Measurements from ENCODE around the gene TSPO2. TPM values are rescaled to one million over a fixed set of nuclear protein-coding genes. Genes with fewer than 3 reads are reported as not detected.

Gene TSPO2
- total and polyA plus RNA-seq, 2 of the 13 experiments (the other 11 are each of a cell fraction or from before 2014, with no cell fraction given), result 0.55 TPM; not detected in 1

GRCh38 chr6:41028561-41029412 lies 13.5 kb upstream of the TSPO2 start (continued):
- TF ChIP-seq, protein P1, sequence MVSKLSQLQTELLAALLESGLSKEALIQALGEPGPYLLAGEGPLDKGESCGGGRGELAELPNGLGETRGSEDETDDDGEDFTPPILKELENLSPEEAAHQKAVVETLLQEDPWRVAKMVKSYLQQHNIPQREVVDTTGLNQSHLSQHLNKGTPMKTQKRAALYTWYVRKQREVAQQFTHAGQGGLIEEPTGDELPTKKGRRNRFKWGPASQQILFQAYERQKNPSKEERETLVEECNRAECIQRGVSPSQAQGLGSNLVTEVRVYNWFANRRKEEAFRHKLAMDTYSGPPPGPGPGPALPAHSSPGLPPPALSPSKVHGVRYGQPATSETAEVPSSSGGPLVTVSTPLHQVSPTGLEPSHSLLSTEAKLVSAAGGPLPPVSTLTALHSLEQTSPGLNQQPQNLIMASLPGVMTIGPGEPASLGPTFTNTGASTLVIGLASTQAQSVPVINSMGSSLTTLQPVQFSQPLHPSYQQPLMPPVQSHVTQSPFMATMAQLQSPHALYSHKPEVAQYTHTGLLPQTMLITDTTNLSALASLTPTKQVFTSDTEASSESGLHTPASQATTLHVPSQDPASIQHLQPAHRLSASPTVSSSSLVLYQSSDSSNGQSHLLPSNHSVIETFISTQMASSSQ (IDR thresholded peaks at IDR 0.05; ENCODE audit: low read depth), result no peak
- TF ChIP-seq, protein P1 (CRISPR knock-in tag; IDR thresholded peaks at IDR 0.05; ENCODE audit: borderline replicate concordance), result 0 out of 2 replicates have a peak, but pooled peaks have one; percentile 32
- 0 out of 2 replicates have a peak, but pooled peaks have one; percentile 61 for TF ChIP-seq ZNF318 (CRISPR knock-in tag; IDR thresholded peaks at IDR 0.05)
- TF ChIP-seq PCBP2 (optimal IDR thresholded peaks at IDR 0.05; ENCODE audit: low read depth, low read length, poor library complexity, severe bottlenecking), result peak; percentile 57
- TF ChIP-seq PHF21A (CRISPR knock-in tag; IDR thresholded peaks at IDR 0.05), result no peak
- TF ChIP-seq ZFP36L2 (CRISPR knock-in tag; IDR thresholded peaks at IDR 0.05), result no peak

Data from HepG2 (cell line).